Stromal cell of bone marrow (primary cell): ENCODE data around the gene SLC22A31.
A peak's percentile ranks its signal among the peaks of the same experiment; 100 is the strongest.

Source experiments
- DNase-seq: peaks from one replicate; pipeline ENCODE4 v3.0.0-alpha.2; 2012; ENCODE audit warnings: low read depth

The SLC22A31 gene

DNA sequence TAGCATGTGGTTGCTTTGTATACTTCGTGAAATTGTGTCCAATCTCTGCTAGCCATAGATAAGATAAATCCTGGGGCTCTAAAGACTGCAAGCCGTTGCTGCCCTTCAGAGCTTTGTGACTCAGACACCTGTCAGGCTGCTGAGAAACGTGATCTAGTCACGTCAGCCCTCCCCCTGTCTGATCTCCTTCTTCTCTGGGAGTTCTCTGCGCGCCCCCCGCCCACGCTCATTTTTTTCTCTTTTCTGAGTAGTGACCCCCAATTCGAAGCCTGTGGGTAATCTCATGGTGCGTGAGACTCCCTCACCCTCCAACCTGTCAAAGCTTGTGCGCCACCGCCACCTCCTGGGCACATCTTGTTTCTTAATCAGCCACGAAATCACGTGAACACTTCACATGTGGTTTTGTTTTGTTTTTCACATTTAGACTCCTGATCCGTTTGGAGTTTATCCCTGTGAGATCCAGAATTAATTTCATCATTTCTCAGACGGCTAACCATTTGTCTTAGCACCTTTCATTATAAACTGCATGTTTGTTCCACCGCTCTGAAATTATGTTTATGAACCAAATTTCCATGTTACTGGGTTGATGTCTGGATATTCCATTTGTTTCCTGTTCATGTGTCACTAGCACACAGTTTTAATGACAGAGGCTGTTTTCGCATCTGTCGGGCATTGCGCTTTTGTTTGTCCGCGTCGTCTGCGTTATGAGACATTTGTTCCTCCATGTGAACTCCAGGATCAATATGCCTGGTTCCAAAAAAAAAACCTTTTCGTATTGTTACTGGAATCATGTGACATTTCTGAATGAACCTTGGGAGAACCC is 16.2 kb upstream of the SLC22A31 start:
- peak; percentile 65 for DNase-seq

DNA sequence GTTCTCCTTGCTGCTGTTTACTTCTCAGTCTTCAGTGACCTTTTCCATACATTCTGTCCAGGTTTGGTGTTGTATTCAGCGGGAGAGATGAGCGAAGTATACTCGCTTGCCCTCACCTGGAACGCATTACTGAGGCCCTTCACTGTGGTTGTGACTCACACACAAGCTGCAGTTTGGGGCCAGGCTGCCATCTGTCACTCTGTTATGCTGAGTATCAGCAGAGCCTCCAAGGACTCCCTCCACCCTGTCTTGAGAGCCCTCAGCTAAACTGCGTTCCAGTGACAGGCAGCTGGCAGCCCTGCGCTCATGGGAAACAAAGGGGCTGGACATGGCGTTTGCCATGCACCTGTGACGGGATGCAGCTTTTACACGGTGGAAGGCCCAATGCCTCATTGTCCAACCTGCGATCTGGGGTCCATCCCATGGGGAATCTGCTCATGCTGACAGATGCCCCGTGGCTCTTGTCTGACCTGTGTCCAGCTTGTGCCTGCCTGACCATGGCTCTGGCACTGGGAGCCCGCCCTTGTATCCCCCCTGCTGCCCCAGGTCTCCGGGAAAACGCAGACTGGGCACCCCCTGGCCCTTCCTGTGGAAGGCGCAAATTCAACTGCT is 10.7 kb upstream of the SLC22A31 start:
- DNase-seq: no peak

DNA sequence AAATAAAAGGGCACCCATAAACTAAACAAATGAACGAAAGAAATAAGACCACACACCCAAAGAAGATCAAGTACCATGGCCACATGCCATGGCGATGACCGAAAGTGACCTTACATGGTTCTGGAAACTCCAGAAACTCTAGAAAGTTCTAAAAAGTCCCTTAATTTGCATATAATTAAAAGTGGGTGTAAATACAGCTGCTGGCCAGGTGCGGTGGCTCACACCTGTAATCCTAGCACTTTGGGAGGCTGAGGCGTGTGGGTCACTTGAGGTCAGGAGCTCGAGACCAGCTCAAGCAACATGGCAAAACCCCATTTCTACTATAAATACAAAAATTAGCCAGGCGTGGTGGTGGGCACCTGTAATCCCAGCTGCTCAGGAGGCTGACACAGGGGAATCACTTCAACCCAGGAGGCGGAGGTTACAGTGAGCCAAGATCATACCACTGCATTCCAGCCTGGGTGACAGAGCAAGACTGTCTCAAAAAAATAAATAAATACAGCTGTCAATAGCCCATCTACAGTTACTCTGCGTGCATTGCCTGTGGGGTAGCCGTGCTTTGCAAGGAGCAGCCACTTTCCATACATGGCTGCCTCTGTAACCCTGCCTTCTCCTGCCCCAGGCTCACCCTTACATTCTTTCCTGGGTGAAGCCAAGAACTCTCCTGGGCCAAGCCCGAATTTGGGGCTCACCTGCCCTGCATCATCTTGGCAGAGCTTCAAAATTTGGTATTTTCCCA is 10.0 kb upstream of the SLC22A31 start:
- DNase-seq: no peak

DNA sequence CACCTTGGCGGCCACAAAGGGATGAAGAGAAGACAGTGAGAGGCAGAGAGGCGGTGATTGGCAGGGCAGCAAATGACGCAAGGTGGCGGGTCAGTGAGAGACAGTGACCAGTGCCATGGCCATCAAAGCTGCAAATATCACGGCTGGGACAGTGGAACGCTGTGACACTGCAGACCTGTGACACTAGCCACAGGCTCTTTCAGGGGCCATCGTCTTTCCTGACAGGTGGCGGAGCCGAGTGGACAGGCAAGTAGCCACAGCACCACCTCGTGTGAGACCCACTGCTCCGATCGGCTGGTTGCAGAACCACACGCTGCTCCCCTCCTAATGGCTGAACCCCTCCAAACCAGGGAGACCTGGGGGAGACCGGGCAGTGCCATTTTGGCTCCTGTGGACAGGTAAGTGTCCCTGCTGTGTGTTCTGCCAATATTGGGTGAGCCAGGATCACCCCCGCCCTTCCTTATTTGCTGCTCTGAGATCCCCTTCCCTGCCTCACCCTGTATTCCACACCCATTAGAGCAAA is 9.2 kb upstream of the SLC22A31 start:
- DNase-seq: no peak

DNA sequence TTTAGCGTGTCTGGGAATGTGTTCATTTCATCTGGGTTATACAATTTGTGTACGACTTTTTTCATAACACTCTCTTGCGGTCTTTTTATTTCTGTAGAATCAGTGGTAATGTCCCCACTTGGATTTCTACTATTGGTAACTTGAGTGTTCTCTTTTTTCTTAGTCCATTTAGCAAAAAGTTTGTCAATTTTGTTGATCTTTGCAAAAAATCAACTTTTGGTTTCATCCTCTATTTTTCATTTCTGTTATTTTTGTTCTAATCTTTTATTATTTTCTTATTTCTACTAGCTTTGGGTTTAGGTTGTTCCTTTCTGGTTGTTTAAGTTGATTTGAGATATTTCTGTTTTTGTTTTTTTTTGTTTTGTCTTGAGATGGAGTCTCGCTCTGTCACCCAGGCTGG is 7.7 kb upstream of the SLC22A31 start:
- DNase-seq: no peak

DNA sequence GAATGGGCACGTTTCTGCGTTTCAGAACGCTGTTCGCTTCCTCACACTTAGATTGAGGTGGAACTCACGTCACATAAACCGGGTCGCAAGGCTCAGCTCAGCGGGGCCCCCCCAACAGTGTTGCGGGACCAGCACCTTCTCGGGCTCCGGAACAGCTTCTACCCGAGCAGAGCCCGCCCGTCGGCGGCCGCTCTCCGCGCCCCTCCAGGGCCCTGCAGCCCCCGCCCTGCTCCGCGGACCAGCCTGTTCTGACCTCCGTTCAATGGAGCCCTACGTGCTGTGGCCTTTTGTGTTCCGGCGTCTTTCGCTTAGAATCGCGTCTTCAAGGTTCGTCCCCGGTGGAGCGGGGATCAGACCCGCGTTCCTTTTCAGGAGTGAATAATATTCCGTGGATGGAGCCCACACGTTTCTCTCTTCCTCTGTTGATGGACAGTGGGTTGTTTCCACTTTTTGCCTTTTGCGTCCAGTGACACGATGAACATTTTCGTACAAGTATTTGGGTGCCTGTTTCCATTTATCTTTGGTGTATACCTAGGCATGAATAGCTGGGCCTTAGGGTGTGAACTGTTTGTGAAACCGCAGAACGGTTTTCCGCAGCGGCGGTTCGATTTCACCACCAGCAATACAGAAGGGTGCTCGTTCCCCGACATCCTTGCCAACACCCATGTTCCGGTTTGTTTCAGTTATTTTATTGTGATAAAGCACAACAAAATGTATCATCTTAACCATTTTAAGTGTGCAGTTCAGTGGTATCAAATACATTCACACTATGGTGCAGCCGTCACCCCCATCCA is 2.3 kb upstream of the SLC22A31 start:
- DNase-seq: no peak

DNA sequence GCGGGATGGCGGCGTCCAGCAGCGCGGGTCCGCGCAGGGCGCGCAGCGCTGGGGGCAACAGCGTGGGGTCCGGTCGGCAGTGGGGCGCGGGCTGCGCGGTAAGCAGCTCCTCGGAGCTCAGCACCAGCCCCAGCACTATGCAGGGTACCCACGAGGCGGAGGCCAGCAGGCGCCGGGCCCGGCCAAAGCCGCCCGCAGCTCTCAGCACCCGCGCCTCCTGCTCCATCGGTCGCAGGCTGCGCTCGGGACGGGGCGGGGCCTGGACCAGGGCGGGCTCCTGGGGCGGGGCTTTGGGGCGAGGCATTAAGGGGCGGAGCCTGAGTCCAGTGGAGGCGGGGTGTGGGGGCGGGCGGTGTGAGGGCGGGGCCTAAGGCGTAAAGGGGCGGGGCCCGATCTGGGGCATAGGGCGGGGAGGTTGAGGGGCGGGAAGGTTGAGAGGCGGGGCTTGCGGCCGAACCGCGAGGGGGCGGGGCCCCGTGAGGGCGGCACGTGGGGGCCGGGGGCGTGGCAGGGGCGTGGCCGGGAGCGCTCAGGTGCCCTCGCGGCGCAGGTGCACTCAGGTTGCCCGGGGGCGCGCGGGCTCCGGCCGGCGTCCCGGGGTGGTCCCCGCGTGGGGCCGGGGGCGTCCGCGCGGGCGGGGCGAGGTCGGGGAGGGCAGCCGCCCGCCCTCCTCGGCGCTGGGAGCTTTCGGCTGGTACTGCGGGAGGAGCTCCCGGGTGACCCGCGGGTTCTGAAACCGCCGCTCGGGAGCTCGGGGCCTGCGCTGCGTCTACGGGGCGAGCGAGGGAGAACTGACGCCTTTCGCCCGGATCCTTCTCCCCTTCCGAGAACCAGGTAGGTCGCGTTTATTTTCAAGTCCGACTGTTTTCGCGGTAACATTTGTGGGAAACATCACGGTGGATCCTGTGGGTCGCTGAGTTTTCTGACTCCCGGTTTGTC is 1.4 kb upstream of the SLC22A31 start:
- DNase-seq: no peak

DNA sequence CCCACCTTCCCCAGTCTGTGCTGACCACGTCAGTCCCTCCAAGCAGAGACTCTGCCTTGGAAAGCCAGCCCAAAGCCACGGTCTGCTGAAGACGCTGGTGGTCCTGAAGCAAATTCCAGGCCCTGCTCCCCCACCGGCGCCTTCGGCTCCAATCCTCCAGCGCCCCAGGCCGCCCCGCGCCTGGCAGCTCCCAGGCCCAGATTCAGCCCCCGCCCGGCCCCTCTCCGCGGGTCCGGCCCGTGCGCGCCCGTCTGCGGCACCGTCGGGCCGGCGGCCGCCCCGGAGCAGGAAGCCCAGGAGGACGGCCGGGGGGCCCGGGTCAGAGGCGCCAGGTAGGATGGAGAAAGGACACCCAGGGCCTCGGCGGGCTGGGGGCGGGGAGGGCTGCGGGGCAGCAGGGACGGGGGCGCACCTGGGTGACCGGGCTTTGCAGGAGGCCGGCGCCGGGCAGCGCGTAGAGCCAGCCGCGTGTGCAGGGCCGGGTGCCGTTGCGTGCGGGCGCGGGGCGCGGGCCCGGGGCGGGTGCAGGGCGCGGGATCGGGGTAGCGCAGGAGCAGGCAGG is 594 bp upstream of the SLC22A31 start:
- DNase-seq: no peak

DNA sequence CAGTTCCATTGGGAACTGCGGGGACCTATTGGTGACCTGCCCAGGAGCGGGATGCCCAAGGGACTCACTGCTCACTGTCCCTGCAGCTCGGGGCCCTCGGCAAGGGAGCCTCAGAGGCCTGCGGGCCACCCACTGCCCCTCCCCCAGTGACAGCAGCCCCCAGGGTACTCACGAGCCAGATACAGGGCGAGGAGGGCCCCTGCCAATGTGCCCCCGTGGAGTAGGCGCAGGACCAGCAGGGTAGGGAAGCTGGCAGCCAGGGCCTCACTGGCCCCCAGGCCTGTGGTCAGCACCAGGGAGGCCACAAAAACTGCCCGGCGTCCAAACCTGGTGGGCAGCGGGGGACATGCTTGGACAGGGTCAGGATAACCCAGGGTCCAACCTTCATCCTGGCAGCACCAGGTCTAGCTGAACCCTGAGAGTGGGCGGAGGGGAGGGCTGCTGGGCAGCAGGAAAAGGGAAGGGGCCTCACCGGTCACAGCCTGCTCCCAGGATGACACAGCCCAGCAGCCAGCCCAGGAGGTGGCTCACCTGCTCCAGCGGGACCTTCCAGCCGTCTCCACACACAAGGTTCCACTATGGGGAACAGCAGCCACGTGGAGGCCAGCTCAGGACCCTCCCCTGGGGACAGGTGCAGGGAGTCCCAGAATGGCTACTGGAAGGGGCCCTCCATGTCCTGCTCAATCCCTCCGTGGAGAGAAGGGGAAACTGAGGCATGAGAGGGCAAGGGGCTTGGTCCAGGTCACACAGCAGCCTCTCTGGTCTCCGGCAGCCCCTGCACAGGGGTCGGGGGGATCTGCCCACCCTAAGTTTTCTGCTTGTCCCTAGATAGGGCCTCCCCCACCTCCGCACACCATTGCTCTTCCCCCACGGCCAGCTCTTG is 855 bp downstream of the SLC22A31 start:
- DNase-seq: no peak

DNA sequence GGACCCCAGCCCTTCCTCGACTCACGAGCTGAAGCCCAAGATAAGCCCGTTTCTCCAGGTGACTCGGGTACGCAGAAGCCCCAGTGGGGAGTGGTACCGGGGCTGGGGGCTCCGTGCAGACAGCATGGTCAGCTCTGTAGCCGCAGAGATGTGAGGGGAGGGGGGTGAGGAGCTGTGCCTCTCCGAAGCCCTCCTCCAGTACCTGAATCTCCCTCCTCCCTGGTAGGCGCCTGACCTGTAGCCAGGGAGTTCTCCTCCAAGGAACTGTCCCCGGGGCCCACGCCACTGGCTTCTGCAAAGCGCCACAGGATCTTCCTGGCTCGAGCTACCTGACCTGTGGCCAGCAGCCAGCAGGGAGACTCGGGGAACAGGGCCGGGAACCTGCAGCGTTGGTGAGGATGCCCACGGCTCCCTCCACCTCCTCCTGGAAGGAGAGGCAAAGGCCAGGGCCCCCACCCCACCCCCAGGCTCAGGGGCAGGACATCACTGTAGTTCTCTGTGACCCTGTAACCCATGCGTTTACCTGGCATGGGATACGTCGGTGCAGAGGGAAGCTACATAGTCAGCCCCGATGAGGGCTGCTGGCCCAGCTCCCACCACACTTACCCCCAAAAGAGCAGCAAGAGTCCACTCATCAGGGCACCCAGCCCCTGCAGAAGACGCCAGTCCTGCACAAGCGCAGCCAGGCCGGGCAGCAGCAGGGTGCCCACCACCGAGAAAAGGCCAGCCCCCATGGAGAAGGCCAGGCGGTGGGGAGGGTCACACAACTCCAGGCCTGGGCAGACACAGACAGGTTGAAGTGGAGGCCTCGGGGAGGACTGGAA is 1.7 kb downstream of the SLC22A31 start:
- no peak for DNase-seq

DNA sequence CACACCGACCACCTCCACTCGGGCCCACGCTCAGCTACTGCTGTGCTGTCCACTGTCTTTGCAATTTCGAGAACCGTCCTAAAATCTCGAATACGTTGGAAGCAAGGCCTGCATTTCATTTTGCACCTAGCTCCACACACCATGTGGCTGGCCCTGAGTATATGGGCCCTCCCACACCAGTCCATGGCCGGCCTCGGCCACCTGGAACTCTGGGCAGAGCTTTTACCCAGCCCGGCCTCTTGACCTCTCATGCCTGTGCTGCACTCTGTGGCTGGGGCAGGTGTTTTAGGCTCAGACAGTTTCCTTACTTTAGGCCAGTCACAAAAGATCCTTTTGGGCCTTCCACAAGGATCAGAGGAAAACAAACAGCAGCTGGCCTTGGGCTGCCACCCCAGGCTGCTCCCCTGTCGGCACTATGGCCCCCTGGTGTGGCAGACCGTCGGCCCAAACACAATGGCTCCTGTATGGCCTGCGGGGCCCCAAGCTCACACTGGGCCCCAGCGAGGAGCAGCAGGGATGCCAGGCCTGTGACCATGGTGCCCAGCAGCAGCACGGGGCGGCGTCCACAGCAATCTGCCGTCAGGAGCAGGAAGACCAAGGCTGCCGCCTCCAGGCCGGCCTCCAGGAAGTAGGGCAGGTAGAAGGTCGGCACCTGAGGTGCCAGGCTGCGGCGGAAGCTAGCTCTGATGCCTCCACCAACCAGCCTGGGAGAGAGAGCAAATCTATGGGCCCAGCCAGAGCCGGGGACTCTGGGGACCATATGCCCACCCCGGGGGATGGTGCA is 2.5 kb downstream of the SLC22A31 start:
- no peak for DNase-seq

DNA sequence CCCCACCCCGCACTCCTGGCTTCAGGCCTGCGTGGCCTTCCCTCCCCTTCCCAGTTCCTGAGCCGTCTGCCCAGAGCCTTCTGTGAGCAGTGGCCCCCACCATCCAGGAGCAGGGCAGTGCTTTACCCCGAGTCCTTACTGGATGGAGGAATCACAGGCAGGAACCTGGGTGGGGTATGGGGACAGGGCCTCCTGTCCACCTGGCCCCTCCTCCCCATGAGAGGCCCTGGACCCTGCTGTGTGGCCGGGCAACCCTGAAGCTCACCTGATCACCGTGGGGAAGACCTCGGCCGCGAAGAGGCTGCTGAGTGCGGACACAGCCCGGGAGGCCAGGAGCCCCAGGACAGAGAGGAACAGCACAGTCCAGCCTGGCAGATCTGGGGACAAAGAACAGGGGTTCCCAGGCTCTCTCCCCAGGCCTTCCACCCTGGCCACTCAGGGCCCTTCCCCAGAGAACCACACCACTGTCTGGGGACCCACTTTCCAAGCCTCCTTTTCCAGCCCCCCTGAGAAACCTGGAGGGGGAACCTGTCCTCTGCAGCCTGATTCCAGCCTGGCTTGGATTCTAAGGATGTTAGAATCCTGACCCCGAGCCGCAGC is 3.2 kb downstream of the SLC22A31 start:
- DNase-seq: no peak

DNA sequence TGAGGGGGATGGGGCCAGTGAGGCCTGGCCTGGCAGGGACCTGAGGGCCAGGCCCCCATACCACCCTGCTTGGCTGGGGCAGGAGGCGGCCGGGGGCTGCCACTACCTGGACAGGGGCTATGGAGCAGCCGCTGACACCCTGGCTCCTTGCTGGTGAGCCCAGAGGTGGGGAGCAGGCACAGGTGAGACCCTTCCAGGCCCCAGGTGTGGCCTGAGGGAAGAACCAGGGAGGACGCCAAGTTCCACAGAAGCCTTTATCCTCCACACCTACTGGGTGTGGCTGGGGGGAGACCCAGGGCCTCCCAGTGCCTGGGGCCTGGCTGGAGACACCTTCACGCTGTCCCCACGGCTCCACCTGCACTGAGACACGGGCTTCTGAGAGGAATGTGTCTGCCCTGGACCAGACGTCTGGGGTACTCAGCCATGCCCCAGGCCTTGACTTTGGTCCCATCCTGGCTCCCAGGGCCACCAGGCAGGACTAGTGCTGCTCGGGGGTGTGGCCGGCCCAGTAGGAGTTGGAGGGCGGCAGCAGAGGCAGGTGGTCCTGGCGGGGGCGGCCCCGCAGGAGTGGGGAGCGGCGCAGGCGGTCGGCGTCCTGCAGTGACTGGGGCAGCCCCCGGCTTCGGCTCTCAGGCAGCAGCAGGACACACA is 4.7 kb downstream of the SLC22A31 start:
- no peak for DNase-seq

DNA sequence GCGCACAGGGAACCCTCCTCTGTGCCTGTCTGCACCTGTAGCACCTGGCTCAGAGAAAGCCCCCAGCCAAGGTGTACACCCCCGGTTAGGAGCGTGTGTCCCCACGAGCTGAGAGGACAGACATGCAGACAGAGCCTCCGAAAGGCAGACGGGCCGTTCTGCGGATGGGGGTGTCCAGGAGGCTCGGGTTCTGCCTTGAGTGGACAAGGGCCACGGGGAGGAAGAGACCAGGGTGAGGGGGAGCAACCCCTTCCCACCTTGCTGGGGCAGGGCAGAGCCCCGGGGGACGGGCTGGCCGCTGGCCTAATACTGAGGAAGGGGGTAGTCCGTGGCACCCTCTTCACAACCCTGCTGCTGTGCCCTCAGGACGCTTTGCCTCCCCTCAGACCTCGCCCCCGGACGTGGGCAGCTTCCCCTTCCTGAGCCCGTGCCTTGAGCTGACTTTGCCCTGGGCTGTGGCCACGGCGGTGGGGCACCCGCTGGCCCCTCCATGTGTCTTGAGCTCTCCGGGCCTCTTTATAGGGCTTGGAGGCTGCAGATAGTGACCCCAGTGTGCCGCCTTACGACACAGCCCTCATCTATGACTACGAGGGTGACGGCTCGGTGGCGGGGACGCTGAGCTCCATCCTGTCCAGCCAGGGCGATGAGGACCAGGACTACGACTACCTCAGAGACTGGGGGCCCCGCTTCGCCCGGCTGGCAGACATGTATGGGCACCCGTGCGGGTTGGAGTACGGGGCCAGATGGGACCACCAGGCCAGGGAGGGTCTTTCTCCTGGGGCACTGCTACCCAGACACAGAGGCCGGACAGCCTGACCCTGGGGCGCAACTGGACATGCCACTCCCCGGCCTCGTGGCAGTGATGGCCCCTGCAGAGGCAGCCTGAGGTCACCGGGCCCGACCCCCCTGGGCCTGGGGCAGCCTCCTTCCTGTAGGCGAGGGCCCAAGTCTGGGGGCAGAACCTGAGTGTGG is 5.7 kb downstream of the SLC22A31 start:
- no peak for DNase-seq

DNA sequence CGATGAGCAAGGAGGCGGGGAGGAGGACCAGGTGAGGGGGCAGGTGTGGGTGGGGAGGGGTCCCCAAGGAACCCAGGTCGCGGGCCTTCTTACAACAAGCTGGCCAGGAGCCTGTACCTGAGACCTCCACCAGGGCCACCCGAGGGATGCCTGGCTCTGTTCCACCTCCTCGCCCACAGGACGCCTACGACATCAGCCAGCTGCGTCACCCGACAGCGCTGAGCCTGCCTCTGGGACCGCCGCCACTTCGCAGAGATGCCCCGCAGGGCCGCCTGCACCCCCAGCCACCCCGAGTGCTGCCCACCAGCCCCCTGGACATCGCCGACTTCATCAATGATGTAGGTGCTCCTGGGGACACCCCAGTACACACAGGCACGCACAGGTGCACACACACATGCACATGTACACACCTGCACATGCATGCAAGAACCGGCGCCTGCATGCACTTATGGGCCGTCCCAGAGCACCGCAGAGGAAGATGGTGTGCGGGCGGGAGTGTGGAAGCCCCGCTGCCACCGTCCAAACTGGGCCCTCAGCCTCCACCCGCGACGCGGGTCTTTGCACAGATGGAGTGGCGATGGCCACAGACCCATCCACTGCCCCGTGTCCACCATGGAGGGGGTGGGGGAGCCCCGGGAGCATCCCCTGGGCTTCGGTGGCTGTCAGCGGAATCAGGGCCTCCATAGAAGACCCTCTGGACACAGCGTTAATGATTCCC is 6.6 kb downstream of the SLC22A31 start:
- no peak for DNase-seq
